GM10847 (cell line): Measurements from ENCODE around the gene KCNT1.

Experiments
- POLR2A ChIP-seq: IDR thresholded peaks from 2 replicates; pipeline ENCODE4 v1.6.1; 2011; ENCODE audit not compliant: insufficient read length; ENCODE audit errors: extremely low read depth

KCNT1 gene

GRCh38 chr9:135779571-135779970 is 77.6 kb downstream of the KCNT1 start:
- no peak for TF ChIP-seq POLR2A

DNA sequence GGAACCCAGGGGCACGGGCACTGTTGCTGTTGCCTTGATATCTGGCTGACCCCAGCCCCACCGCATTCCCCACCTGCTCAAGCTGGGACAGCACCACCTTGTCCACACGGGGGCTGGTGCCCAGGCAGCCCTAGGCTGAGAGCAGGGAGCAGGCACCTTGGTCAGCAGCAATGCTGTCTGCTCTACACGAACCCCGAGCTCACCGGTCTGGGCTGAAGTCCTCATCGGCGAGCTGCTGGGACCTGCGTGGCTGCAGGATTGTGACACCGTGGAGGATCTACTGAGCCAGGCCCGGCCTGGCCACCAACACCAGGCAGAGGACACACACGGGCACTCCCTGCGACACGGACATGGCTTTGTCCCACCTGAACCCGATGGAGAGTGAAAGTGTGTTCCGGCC is 78.1 kb downstream of the KCNT1 start:
- no peak for TF ChIP-seq POLR2A

DNA sequence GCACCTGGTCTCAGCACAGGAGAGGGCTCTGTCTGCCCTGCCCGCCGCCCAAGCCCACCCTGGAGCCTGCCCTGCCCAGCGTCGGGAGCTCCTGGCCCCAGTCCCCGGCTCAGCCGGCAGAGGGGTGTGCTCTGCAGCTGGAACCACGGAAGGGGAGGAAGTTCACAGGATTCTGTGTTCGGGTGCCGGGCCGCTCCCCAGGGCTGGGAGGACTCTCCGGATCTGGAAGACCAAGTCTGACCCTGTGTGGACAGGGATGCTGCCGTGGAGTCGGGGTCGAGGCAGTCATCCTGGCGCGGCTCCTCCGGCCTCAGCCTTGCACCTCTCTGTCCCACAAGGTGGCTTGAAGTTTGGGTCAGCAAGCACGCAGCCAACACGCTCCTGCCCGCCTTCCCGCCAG is 78.6 kb downstream of the KCNT1 start:
- no peak for TF ChIP-seq POLR2A

DNA sequence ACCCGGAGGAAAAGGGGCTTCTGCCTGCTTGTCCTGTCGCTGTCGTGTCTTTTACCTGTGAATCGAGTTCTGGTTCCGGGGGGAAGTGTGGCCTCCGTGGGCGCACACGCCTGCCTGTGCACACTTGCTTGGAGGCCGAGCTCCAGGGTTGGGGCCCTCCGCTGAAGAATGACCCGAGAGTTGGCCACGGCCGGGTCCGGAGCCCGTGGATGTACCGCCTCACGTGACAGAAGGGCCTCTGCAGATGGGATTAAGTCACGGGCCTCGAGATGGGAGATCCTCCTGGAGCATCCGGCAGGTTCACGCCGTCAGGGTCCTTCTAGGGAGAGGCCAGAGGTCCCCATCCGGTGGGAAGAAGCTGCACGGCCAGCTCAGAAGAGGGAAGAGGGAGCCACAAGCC is 81.0 kb downstream of the KCNT1 start:
- no peak for TF ChIP-seq POLR2A

- TF ChIP-seq POLR2A = no peak
Observed at GRCh38 chr9:135783540-135784245, 81.7 kb downstream of the KCNT1 start.

GRCh38 chr9:135785013-135785575 is 83.1 kb downstream of the KCNT1 start:
- no peak for TF ChIP-seq POLR2A

DNA sequence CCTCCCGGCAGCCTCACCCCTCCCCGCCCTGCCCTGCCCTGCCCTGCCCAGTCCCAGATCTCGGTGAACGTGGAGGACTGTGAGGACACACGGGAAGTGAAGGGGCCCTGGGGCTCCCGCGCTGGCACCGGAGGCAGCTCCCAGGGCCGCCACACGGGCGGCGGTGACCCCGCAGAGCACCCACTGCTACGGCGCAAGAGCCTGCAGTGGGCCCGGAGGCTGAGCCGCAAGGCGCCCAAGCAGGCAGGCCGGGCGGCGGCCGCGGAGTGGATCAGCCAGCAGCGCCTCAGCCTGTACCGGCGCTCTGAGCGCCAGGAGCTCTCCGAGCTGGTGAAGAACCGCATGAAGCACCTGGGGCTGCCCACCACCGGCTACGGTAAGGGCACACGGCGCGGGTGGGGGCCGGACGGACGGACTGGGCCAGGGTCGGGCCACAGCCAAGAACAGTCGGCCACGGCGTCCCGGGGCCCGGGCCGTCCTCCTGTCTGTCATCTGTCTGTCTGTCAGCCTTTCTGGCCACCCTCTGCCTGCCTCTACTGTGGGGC is 84.2 kb downstream of the KCNT1 start:
- no peak for TF ChIP-seq POLR2A

DNA sequence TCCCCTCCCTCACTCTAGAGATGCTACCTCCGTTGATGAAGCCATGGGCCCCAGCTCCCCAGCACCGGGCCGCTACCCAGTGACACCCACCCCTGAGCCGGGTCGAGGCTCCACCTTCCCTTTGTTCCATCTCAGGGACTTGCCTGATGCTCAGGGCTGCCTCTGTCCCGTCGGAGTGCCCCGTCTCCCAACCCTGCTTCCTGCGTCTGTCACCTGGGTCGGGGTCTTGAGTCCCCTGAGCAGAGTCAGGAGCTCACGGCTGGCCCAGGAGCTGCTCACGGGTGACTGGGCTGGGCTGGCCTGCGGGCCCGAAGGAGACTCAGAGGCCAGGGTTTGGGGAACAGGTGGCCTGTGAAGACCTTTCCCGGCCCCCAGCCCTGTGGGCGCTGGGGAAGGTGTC is 85.3 kb downstream of the KCNT1 start:
- no peak for TF ChIP-seq POLR2A

DNA sequence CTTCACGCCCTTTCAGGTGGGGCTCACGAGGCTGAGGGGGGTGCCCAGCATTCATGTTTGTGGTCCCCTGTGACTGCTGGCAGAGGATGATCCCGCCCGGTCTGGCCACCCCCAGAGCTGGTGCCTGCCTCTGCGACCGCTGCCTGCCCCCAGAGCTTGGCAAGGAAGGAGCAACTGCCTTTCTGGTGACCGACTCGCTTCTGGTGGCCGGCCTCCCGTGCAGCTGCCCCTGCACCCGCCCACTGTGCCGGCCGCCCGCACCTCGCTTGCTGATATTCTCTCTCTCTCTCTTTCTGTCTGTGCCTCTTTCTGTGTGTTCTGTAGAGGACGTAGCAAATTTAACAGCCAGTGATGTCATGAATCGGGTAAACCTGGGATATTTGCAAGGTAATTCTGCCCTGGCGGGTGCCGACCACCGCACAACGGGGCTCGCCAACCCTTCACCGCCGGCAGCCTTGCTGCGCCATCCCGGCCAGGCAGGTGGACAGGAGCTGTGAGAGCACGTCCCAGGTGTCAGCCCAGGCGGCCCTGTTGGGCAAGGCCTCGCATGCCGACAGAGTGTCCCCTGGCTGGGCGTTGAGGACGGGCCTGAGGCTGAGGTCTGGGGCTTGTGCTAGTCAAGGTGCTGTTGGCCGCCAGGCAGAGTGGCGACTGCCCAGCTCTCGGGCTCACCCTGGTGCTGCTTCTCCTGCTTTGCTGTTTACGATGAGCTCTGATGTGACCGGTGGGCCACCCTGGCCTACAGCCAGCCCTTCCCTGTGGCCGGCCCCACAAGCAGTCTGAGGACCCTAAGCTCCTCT is 86.0 kb downstream of the KCNT1 start:
- no peak for TF ChIP-seq POLR2A

DNA sequence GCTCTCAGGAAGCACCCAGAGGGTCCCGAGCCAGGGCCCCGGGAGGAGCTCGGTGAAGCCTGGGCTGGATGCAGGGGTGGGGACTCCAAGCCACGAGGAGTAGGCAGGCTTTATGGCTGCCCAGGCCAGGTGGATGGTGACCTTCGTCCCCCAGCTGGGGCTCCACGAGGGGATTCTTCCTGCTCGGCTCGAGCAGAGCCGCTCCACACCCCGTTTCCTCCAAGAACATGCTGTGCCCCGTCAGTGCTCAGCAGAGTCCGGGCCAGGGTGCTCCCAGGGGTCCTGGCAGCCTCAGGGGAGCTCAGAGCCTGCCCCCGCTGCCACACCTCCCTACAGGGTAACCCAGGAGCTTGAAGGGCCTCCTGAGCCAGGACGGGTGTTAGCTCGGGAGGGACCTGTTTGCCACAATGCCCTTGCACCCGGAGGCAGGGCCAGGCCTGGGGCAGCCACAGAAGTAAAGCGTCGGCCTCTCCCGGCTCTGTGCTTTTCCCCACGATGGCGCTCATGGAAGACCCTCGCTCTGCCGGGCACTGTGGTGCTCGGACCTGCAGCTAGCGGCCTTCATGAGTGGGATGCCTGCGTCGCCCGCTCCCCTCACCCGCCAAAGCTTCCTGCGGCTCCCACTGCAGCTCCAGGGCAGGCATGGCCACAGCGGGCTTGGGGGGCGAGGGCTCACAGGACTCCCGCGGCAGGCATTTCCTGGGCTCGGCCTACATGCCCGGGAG is 86.8 kb downstream of the KCNT1 start:
- no peak for TF ChIP-seq POLR2A

- no peak for TF ChIP-seq POLR2A
Observed at GRCh38 chr9:135789838-135790291, 87.9 kb downstream of the KCNT1 start.

- TF ChIP-seq POLR2A = no peak
Observed at GRCh38 chr9:135790356-135790755, 88.4 kb downstream of the KCNT1 start.

DNA sequence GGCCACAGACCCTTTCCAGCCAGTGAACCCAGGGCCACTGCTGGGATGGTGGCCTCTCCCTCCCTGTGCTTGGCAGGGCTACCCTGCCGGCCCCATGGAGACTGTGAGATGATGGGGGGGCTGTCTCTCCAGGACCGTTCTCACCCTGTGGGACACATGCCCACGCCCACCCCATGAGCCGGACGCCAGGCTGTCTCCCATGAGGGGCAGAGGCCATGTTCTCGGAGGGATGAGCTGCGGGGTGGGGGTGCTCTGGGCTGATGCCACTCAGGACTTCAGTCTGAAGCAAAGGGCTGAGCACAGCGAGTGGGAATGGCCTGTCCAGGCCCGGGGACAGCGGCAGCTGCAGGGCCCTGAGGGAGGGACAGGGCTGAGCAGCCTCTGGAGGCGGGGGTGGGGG is 88.9 kb downstream of the KCNT1 start:
- TF ChIP-seq POLR2A = no peak

- no peak for TF ChIP-seq POLR2A
Observed at GRCh38 chr9:135791431-135792267, 89.7 kb downstream of the KCNT1 start.
